NCI-H1092 treated with DMSO at 0.1 percent for 48 hours (cell line): Measurements from ENCODE around the gene DDX18.
"Not testable (repeated sequence)": the region's sequence is repeated elsewhere in the genome, so short reads cannot be mapped to it uniquely, and the experiment has no call there.

Experiments
- DNase-seq: peaks from one replicate; lab custom pipeline; 2025; lab: John Stamatoyannopoulos, UW

The DDX18 gene

GRCh38 chr2:117814417-117815264 is at the start of gene DDX18:
Gene DDX18, plus strand, starts transcription at chr2:117814691. Its CDS starts 87 bp downstream, at chr2:117814778.
- DNase-seq: peak; percentile 97

- no peak for DNase-seq
Measured at GRCh38 chr2:117770730-117771129, 43.8 kb upstream of the DDX18 start.

- DNase-seq: peak; percentile 21
Measured at GRCh38 chr2:117771969-117772630, 42.4 kb upstream of the DDX18 start.

GRCh38 chr2:117774716-117775115 is 39.8 kb upstream of the DDX18 start:
- no peak for DNase-seq

GRCh38 chr2:117775703-117776219 is 38.7 kb upstream of the DDX18 start:
- DNase-seq: no peak

GRCh38 chr2:117776888-117777287 is 37.6 kb upstream of the DDX18 start:
- DNase-seq: no peak

GRCh38 chr2:117785740-117786139 is 28.8 kb upstream of the DDX18 start:
- DNase-seq: peak; percentile 15

GRCh38 chr2:117786520-117786919 is 28.0 kb upstream of the DDX18 start:
- DNase-seq: no peak

GRCh38 chr2:117789505-117789904 is 25.0 kb upstream of the DDX18 start:
- DNase-seq: no peak

GRCh38 chr2:117794668-117795067 is 19.8 kb upstream of the DDX18 start:
- no peak for DNase-seq

GRCh38 chr2:117801826-117802225 is 12.7 kb upstream of the DDX18 start:
- no peak for DNase-seq

GRCh38 chr2:117803644-117804325 is 10.7 kb upstream of the DDX18 start:
- DNase-seq: not testable (repeated sequence)

GRCh38 chr2:117812443-117812842 is 2.0 kb upstream of the DDX18 start:
- no peak for DNase-seq

- DNase-seq: no peak
Measured at GRCh38 chr2:117815946-117816345, 1.5 kb downstream of the DDX18 start.

GRCh38 chr2:117818921-117819320 is 4.4 kb downstream of the DDX18 start:
- no peak for DNase-seq

GRCh38 chr2:117820444-117820843 is 6.0 kb downstream of the DDX18 start:
- no peak for DNase-seq

GRCh38 chr2:117825437-117825836 is 10.9 kb downstream of the DDX18 start:
- no peak for DNase-seq

- not testable (repeated sequence) for DNase-seq
Measured at GRCh38 chr2:117827464-117827863, 13.0 kb downstream of the DDX18 start.

GRCh38 chr2:117828870-117829269 is 14.4 kb downstream of the DDX18 start:
- no peak for DNase-seq

GRCh38 chr2:117832332-117832731 is 17.8 kb downstream of the DDX18 start:
- DNase-seq: no peak

- no peak for DNase-seq
Measured at GRCh38 chr2:117832905-117833613, 18.6 kb downstream of the DDX18 start.

- DNase-seq: no peak
Measured at GRCh38 chr2:117833911-117834310, 19.4 kb downstream of the DDX18 start.
